Measurements from ENCODE around the gene EXOC4.

DNA sequence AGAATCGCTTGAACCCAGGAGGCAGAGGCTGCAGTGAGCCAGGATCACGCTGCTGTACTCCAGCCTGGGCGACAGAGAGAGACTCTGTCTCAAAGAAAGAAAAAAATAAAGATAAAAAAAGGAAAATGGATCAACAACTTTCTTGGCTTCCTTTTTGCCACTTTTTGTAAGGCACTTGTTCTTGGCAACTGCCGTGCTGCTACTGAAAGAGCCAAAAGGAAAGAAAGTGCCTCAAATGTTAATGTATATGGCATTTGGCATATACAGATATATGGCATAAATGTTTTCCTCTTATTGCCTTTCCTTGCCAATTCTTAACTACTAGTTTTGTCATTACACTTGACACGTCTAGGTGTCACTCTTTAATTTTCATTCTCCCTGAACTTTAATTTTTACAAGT lies 480.5 kb downstream of the EXOC4 start:
- TF ChIP-seq YY1 (IDR thresholded peaks at IDR 0.05; ENCODE audit: insufficient read depth, insufficient read length) (no peak), ZNF274 (IDR thresholded peaks at IDR 0.05; ENCODE audit: low read depth, low read length) (no peak)

All from NT2/D1 (cell line).